ENCODE results near the gene MPV17L2. TPM values are rescaled to one million over a fixed set of nuclear protein-coding genes. Genes with fewer than 3 reads are reported as not detected.
A peak's percentile ranks its signal among the peaks of the same experiment; 100 is the strongest.

Gene MPV17L2
- total and polyA plus RNA-seq, 2 of the 4 experiments (the other 2 are of a cell fraction), result 7.2 to 19.5 TPM

GRCh38 chr19:18172331-18173053 lies 20.5 kb upstream of the MPV17L2 start:
- DNase-seq (no peak), ATAC-seq (ENCODE audit: low read depth) (no peak)
- no TSS peak for BruUV-seq (replicated peaks)
- Histone ChIP-seq H2AFZ (replicated peaks; ENCODE audit: low read length, poor library complexity) (no peak overlapping the region), H4K8ac (ENCODE audit: low read depth in 2 of 2, low read length in 2 of 2) (no peak overlapping the region), H3K4me2 (ENCODE audit: low read depth, low read length) (no peak overlapping the region), H3K23ac (ENCODE audit: low read depth, low read length) (no peak overlapping the region), H3K9me3 (ENCODE audit: control insufficient read depth, insufficient read depth, low read length) (no peaks in the 10 kb centered on the region), H3K14ac (replicated peaks; ENCODE audit: low read depth, low read length) (no peak overlapping the region), H2BK20ac (ENCODE audit: low read depth, low read length) (no peak overlapping the region), H3K27me3 (ENCODE audit: control insufficient read depth, insufficient read depth, low read length) (peaks cover 4% of the 10 kb centered on the region; the same call in 1 of the 2 replicates), H4K20me1 (ENCODE audit: insufficient read depth, low read length) (no peaks in the 10 kb centered on the region), H4K91ac (ENCODE audit: insufficient read depth, low read depth, low read length) (no peak overlapping the region), H3K4ac (ENCODE audit: low read depth, low read length) (no peak overlapping the region), H3K18ac (ENCODE audit: low read depth, low read length) (no peak overlapping the region), H3K36me3 (ENCODE audit: control insufficient read depth, insufficient read depth, low read length) (peaks cover 13% of the 10 kb centered on the region; the same call in 1 of the 2 replicates), H3K4me1 (ENCODE audit: control insufficient read depth, insufficient read depth, low read length) (peaks cover 3% of the 10 kb centered on the region; the same call in 1 of the 2 replicates), H2AK9ac (replicated peaks; ENCODE audit: low read depth, low read length, poor library complexity) (no peak overlapping the region), H3K79me1 (ENCODE audit: low read depth in 1 of 2, low read length in 2 of 2) (no peaks in the 10 kb centered on the region), H2BK15ac (ENCODE audit: low read depth, low read length) (no peak overlapping the region), H2AK5ac (ENCODE audit: low read depth, low read length) (0 out of 2 replicates have a peak overlapping the region, but pooled peaks have one; percentile 5), H4K5ac (ENCODE audit: low read depth, low read length) (no peak overlapping the region), H3K56ac (ENCODE audit: extremely low read depth, insufficient read depth, low read length) (no peak overlapping the region), H3K27ac (ENCODE audit: insufficient read depth, low read length) (no peak overlapping the region), H2BK5ac (ENCODE audit: low read depth, low read length, poor library complexity, severe bottlenecking) (no peak overlapping the region), H2BK120ac (ENCODE audit: low read depth, low read length) (no peak overlapping the region), H3K9me1 (ENCODE audit: insufficient read depth, low read length) (0 out of 2 replicates have a peak, but pooled peaks cover 3% of the 10 kb centered on the region), H3K9ac (ENCODE audit: low read depth, low read length) (no peak overlapping the region), H3K4me3 (ENCODE audit: insufficient read depth, low read depth, low read length) (no peak overlapping the region)
- POLR2A ChIA-PET (ENCODE audit: unreplicated experiment), result no interaction called here
- dilution Hi-C loops (cut with HindIII; ENCODE audit: low sequenced_read_pairs, unreplicated experiment) (no loop called here), intact Hi-C loops (cut with micrococcal nuclease) (loop anchor here (5.0 kb wide), 2 partner anchors 80 to 165 kb away; partner anchors contain the start of gene ARRDC2), in situ Hi-C loops (cut with MboI; ENCODE audit: low sequenced_read_pairs) (no loop called here)
- no CpG with 5 or more reads among the region's 7 CpGs for WGBS, 2 experiments (ENCODE audit: extremely low coverage in 2 of 2, insufficient read length in 1 of 2)
- CTCF ChIA-PET, result no interaction called here
- TF ChIP-seq CEBPB (IDR thresholded peaks at IDR 0.05; ENCODE audit: low read depth, low read length), result no peak
- no peak for TF ChIP-seq POLR2A (IDR thresholded peaks at IDR 0.05; ENCODE audit: low read depth, low read length)
- no peak for TF ChIP-seq BHLHE40 (IDR thresholded peaks at IDR 0.05; ENCODE audit: low read depth, low read length)
- TF ChIP-seq NFE2L2 (IDR thresholded peaks at IDR 0.05; ENCODE audit: low read depth, low read length), result no peak

All from IMR-90 (cell line).